T47D (cell line): ENCODE data around the gene VPS4A.

Experiments used
- DNase-seq, 2 experiments: peaks; one replicate each; pipeline versions ENCODE4 v3.0.0 to v3.0.0-alpha.2; 2011 to 2012; ENCODE audit warnings: low read depth in 1 of 2, low spot score in 1 of 2
- JUND ChIP-seq: IDR thresholded peaks from 2 replicates; pipeline ENCODE4 v1.6.1; 2012; ENCODE audit warnings: low read depth
- in situ Hi-C: cut with HindIII; loops from 2 replicates; pipeline ENCODE4 v1.10.0; 2016; ENCODE audit warnings: low sequenced_read_pairs, low pct_unique_long_range_greater_than_20kb

Gene VPS4A

DNA sequence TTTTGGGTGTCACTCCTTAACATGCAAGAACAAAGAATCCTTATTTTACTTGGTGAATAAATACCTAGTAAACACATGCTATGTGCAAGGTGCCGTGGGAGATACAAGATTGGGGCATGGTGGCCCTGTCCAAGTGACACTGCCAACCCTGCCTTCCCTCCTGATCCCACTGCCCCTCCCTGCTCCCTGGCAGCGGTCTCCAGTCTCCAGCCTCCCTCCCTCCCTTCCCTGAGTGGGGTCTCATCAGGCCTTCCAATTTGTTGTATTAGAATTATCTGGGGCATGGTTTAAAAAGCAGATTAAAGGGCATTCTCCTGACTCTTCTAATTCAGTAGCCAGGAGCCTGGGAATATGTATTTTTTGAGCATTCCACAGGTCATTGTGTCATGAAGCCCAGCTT is 52.9 kb downstream of the VPS4A start:
- no peak for TF ChIP-seq JUND
- DNase-seq = no peak
- in situ Hi-C loops = no loop called here

DNA sequence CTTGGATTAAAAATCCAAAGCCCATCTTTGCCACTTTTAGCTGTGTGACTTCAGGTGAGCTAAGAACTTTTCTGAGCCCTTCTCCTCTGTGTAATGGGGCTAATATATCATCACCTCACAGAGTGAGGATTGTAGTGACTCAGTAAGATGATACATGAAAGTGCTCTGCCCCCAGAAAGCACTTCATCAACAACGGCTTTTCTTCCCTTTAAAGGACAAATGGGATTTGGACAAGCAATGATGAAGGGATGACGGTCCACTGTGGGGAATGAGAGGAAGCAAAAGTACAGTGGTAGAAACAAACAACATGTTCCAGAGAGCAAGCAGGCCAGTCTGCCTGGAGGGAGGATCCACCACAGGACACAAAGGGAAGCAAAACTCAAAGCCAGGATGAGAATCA is 54.8 kb downstream of the VPS4A start:
- in situ Hi-C loops = no loop called here
- no peak for DNase-seq
- TF ChIP-seq JUND = no peak

DNA sequence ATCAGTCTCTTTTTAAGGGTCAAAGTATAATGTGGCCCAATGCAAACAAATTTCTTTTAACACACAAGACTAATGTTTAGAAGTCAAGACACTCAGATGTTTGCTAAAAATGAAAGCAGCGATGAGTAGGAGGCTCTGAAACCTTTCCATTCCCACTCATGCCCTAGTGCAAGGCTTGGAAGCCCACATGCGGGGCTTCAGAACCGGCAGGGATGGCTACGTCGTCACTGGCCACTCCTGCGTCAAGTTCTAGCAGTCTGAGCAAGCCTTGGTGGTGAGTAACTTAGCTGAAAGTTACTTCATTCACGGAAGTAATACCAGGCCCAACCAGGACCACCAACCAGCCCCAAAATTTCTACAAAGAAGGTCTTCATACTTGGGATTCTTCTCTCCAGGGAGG is 55.3 kb downstream of the VPS4A start:
- in situ Hi-C loops = no loop called here
- no peak for DNase-seq
- TF ChIP-seq JUND = no peak

DNA sequence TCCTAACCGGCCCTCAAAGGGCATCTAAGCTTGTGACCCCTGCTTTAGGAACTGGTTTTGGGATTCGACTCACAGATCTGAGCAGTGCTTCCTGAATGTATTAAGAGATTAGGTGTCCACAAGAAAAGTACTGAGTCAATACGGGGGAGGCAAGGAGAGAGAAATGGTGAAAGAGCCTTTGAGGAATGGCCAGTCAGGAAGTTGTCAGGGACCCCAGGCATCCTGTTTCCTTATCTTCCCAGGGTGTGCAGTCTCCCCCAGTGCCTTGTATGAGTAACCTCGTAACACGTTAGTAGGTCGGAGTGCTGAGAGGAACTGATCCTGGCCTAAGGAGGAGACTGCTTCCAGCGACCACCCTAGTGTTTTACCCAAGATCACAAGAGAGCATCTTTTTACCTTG is 56.8 kb downstream of the VPS4A start:
- in situ Hi-C loops = no loop called here
- no peak for TF ChIP-seq JUND
- no peak for DNase-seq

DNA sequence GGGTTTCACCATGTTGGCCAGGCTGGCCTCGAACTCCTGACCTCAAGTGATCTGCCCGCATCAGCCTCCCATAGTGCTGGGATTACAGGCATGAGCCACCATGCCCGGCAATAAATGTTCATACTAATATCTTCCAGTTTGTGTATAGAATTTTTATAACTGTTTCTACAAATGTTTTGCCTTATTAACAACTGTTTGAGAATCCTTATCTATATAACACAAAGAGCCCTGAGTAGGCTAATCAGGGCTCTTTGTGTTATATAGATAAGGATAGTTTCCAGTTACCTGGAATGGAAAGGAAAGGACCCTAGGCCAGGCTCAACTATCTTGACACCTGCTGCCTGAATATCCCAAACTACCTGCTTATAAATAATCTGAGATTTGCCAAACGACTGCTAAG is 57.7 kb downstream of the VPS4A start:
- DNase-seq = no peak
- no peak for TF ChIP-seq JUND
- in situ Hi-C loops = no loop called here

DNA sequence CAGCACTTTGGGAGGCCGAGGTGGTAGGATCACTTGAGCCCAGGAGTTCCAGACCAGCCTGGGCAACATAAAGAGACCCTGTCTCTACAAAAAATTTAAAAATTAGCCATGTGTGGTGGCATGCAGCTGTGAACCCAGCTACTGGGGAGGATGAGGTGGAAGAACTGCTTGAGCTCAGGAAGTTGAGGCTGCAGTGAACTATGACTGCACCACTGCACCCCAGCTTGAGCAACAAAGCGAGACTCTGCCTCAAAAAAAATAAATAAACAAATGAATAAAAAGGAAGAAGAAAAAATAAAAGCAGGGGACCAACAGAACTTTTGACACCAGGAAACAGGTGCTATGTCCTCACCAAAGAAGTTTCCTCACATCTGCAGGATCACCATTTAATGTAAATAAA is 60.4 kb downstream of the VPS4A start:
- no peak for TF ChIP-seq JUND
- DNase-seq = no peak
- in situ Hi-C loops = no loop called here

DNA sequence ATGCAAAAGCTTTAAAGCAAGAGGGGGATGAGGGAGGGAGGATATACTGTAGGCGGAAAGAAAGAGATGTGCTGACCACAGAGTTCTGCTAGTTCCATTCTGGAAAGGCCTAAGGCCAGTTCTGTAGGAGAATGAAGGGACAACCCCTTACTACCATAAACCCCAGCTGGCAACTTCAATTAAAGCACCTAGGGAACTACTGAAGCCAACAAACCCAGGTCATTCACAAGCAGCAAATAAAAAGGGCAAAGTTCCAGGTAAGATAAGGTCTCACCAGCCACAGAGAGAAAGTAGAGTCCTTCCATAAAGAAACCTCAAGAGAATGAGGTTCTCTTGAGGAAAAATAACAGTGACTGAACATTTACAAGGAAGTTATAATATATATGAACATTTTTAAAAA is 61.9 kb downstream of the VPS4A start:
- in situ Hi-C loops = no loop called here
- TF ChIP-seq JUND = no peak
- no peak for DNase-seq
